Upper lobe of left lung (tissue), 6 donors: ENCODE measurements around the gene MTHFD2L. TPM values are rescaled to one million over a fixed set of nuclear protein-coding genes. Genes with fewer than 3 reads are reported as not detected.
A peak's percentile ranks its signal among the peaks of the same experiment; 100 is the strongest.

ENCODE experiments used
- ATAC-seq, 2 donors: fragments of 200-7000 bp; cut with Tn5 transposase; one replicate each; pipeline ENCODE4 v1.9.1; 2022; ENCODE audit warnings: mild to moderate bottlenecking in 2 of 2, moderate library complexity in 2 of 2; ENCODE audit not compliant: low FRiP score in 2 of 2
- DNase-seq, 2 donors: peaks; one replicate each; pipeline ENCODE4 v3.0.0-alpha.2; 2019 to 2020
- H3K27ac ChIP-seq, 4 donors: fragments of 200-600 bp; sonication (generic); one replicate each; pipeline ENCODE4 v1.5.1; 2016 to 2019
- H3K27me3 ChIP-seq, 4 donors: fragments of 200-600 bp; sonication (generic); one replicate each; pipeline ENCODE4 v1.5.1; 2017 to 2019
- H3K36me3 ChIP-seq, 4 donors: fragments of 200-600 bp; sonication (generic); one replicate each; pipeline ENCODE4 v1.5.1; 2016 to 2019
- H3K4me1 ChIP-seq, 4 donors: fragments of 200-600 bp; sonication (generic); one replicate each; pipeline ENCODE4 v1.5.1; 2018 to 2019
- H3K4me3 ChIP-seq, 4 donors: fragments of 200-600 bp; sonication (generic); one replicate each; pipeline ENCODE4 v1.5.1; 2017 to 2019; ENCODE audit warnings: mild to moderate bottlenecking in 2 of 4, moderate library complexity in 1 of 4
- H3K9me3 ChIP-seq, 4 donors: fragments of 200-600 bp; sonication (generic); one replicate each; pipeline ENCODE4 v1.5.1; 2018 to 2019
- CTCF ChIP-seq, 6 experiments: fragments of 450-650 bp in 4 of 6; fragments of 200-600 bp in 2 of 6; sonication (generic) in 2 of 6; IDR thresholded peaks; one replicate each; pipeline ENCODE4 v1.5.1; 2016 to 2019; ENCODE audit warnings: antibody characterized with exemption in 6 of 6
- EP300 ChIP-seq, 4 donors: sonication (generic); formaldehyde crosslinking; IDR thresholded peaks; one replicate each; pipeline ENCODE4 v1.5.1; 2017; ENCODE audit warnings: antibody characterized with exemption in 4 of 4, control low read depth in 2 of 4
- POLR2A ChIP-seq, 4 donors: fragments of 450-650 bp; IDR thresholded peaks; one replicate each; pipeline ENCODE4 v1.5.1; 2016 to 2017; ENCODE audit warnings: antibody characterized with exemption in 4 of 4, mild to moderate bottlenecking in 2 of 4
- POLR2AphosphoS5 ChIP-seq, 2 donors: sonication (generic); formaldehyde crosslinking; IDR thresholded peaks; one replicate each; pipeline ENCODE4 v1.5.1; 2017; ENCODE audit warnings: antibody characterized with exemption in 2 of 2
- WGBS, 2 donors: methylation state at CpG; one replicate each; pipeline ENCODE4 v1.1.5; 2017 to 2018; 5-methylcytosine and 5-hydroxymethylcytosine counted together
- total RNA-seq, 6 donors: library from RNA; depleted of rRNA in 4 of 6; stranded (reverse); fragments of >200 nt in 4 of 6; gene quantifications; one replicate each; pipeline versions ENCODE4 v1.1.0 to v1.2.1, GENCODE V29; 2016 to 2021
- donor health status: DM: no; HTN: no; CAD: no; lungs with moderate emphysema.
- donor health status: DM: no; HTN: yes; CAD: no; lungs with severe emphysema.

MTHFD2L gene
- total RNA-seq, 6 donors from 2014 or later, result 4.9 to 23.6 (median 12.8) TPM

GRCh38 chr4:74181219-74181618 lies 23.3 kb downstream of the MTHFD2L start:
- ATAC-seq, result no peak
- H3K27me3 ChIP-seq, result no peaks in the 10 kb centered on the region
- 91 to 94% methylated on average over 3 of the region's 3 CpGs for WGBS, 2 donors
- no peak for TF ChIP-seq POLR2AphosphoS5 (IDR thresholded peaks at IDR 0.05)
- no peak for TF ChIP-seq CTCF (IDR thresholded peaks at IDR 0.05)
- TF ChIP-seq POLR2A (IDR thresholded peaks at IDR 0.05), result no peak
- TF ChIP-seq EP300 (IDR thresholded peaks at IDR 0.05), result no peak
- no peaks in the 10 kb centered on the region for H3K36me3 ChIP-seq
- no peak for DNase-seq
- H3K4me1 ChIP-seq, result no peaks in the 10 kb centered on the region
- no peak overlapping the region for H3K4me3 ChIP-seq
- H3K27ac ChIP-seq, result no peak overlapping the region
- H3K9me3 ChIP-seq, result no peaks in the 10 kb centered on the region

- DNase-seq, result no peak
- no peak for ATAC-seq
- no peaks in the 10 kb centered on the region for H3K27me3 ChIP-seq
- WGBS, 2 donors, result 67 to 78% methylated on average over 2 of the region's 2 CpGs
- H3K4me3 ChIP-seq, result no peak overlapping the region
- H3K9me3 ChIP-seq, result no peaks in the 10 kb centered on the region
- no peak overlapping the region for H3K27ac ChIP-seq
- H3K4me1 ChIP-seq, result no peaks in the 10 kb centered on the region
- TF ChIP-seq POLR2AphosphoS5 (IDR thresholded peaks at IDR 0.05) (no peak), CTCF (IDR thresholded peaks at IDR 0.05) (no peak), EP300 (IDR thresholded peaks at IDR 0.05) (no peak), POLR2A (IDR thresholded peaks at IDR 0.05) (no peak)
- H3K36me3 ChIP-seq, result no peaks in the 10 kb centered on the region
These were observed 31.0 kb downstream of the MTHFD2L start for GRCh38 chr4:74188912-74189311.

- no peak for TF ChIP-seq POLR2A (IDR thresholded peaks at IDR 0.05)
- no peak for TF ChIP-seq EP300 (IDR thresholded peaks at IDR 0.05)
- no peak for TF ChIP-seq POLR2AphosphoS5 (IDR thresholded peaks at IDR 0.05)
- TF ChIP-seq CTCF (IDR thresholded peaks at IDR 0.05), result peak in 5 of 6 experiments; percentile 20 to 64 (median 39)
- no peaks in the 10 kb centered on the region for H3K27me3 ChIP-seq
- H3K36me3 ChIP-seq, result no peaks in the 10 kb centered on the region
- H3K4me1 ChIP-seq, result no peaks in the 10 kb centered on the region
- DNase-seq (no peak), ATAC-seq (peak in 1 of 2 donors; percentile 75)
- H3K27ac ChIP-seq, result no peak overlapping the region
- 61 to 68% methylated on average over 2 of the region's 2 CpGs for WGBS, 2 donors
- no peak overlapping the region for H3K4me3 ChIP-seq
- no peaks in the 10 kb centered on the region for H3K9me3 ChIP-seq
These were observed 31.6 kb downstream of the MTHFD2L start for GRCh38 chr4:74189331-74190043.

GRCh38 chr4:74190332-74190731 lies 32.4 kb downstream of the MTHFD2L start:
- Histone ChIP-seq H3K9me3 (no peaks in the 10 kb centered on the region), H3K4me3 (no peak overlapping the region), H3K27ac (no peak overlapping the region), H3K27me3 (no peaks in the 10 kb centered on the region), H3K36me3 (no peaks in the 10 kb centered on the region), H3K4me1 (no peaks in the 10 kb centered on the region)
- WGBS, 2 donors, result 62 to 72% methylated on average over 4 of the region's 4 CpGs
- peak; percentile 43 to 44 for ATAC-seq
- TF ChIP-seq POLR2AphosphoS5 (IDR thresholded peaks at IDR 0.05) (no peak), EP300 (IDR thresholded peaks at IDR 0.05) (peak in 1 of 4 donors; percentile 75)
- peak in 1 of 2 donors; percentile 70 for DNase-seq

- DNase-seq (no peak), ATAC-seq (no peak)
- Histone ChIP-seq H3K9me3 (no peaks in the 10 kb centered on the region), H3K27me3 (no peaks in the 10 kb centered on the region), H3K36me3 (no peaks in the 10 kb centered on the region), H3K27ac (no peak overlapping the region), H3K4me1 (no peaks in the 10 kb centered on the region), H3K4me3 (no peak overlapping the region)
- TF ChIP-seq CTCF (IDR thresholded peaks at IDR 0.05) (no peak), POLR2AphosphoS5 (IDR thresholded peaks at IDR 0.05) (no peak), POLR2A (IDR thresholded peaks at IDR 0.05) (no peak), EP300 (IDR thresholded peaks at IDR 0.05) (no peak)
- WGBS, 2 donors, result 43 to 60% methylated on average over 4 of the region's 4 CpGs
These were observed 33.0 kb downstream of the MTHFD2L start for GRCh38 chr4:74190919-74191397.
